Chondrocyte (in vitro differentiated cells): ENCODE results near the gene TMEM145. TPM values are rescaled to one million over a fixed set of nuclear protein-coding genes. Genes with fewer than 3 reads are reported as not detected.
"Not testable (repeated sequence)": the region's sequence is repeated elsewhere in the genome, so short reads cannot be mapped to it uniquely, and the experiment has no call there.

Experiments
- DNase-seq: peaks from one replicate; pipeline ENCODE4 v3.0.0; 2021; ENCODE audit warnings: mixed read lengths, low spot score
- H3K27ac Mint-ChIP-seq: one replicate; pipeline ENCODE4 v1.8.0; 2021; ENCODE audit warnings: mild to moderate bottlenecking, moderate library complexity, mixed read lengths; ENCODE audit not compliant: unreplicated experiment
- H3K27me3 Mint-ChIP-seq: 2 replicates; pipeline ENCODE4 v1.8.0; 2021; ENCODE audit warnings: low read depth, mixed read lengths
- H3K36me3 Mint-ChIP-seq: 2 replicates; pipeline ENCODE4 v1.8.0; 2021; ENCODE audit warnings: low read depth, mixed read lengths
- H3K4me1 Mint-ChIP-seq: 2 replicates; pipeline ENCODE4 v1.8.0; 2021; ENCODE audit warnings: low read depth, mild to moderate bottlenecking, mixed read lengths
- H3K4me3 Mint-ChIP-seq: one replicate; pipeline ENCODE4 v1.8.0; 2021; ENCODE audit warnings: mild to moderate bottlenecking, moderate library complexity, mixed read lengths; ENCODE audit not compliant: unreplicated experiment
- H3K9me3 Mint-ChIP-seq: 2 replicates; pipeline ENCODE4 v1.8.0; 2021; ENCODE audit warnings: low read depth, mixed read lengths
- CTCF ChIP-seq: fragments of 200-600 bp; sonication (generic); IDR thresholded peaks from 2 replicates; pipeline ENCODE4 v1.5.0; 2021; ENCODE audit warnings: antibody characterized with exemption, mild to moderate bottlenecking, moderate library complexity
- long read RNA-seq: library from polyadenylated mRNA; stranded (forward); transcript quantifications from one replicate; pipeline ENCODE4 v2.0.0, GENCODE V29; 2021
- total RNA-seq: library from RNA; stranded (reverse); gene quantifications from 3 replicates; pipeline ENCODE4 v1.2.1, GENCODE V29; 2021

TMEM145 gene
- 0.32 to 0.36 TPM in 2 of 3 replicates, not detected in the other for total RNA-seq
- long read RNA-seq: 0 reads

GRCh38 chr19:42313096-42313839, at the start of gene TMEM145:
TMEM145 (plus strand) TSS chr19:42313309; CDS start chr19:42313377, 68 bp downstream.
- no peaks in the 10 kb centered on the region for H3K9me3 Mint-ChIP-seq
- DNase-seq: no peak
- peaks cover 14% of the 10 kb centered on the region for H3K4me1 Mint-ChIP-seq
- H3K4me3 Mint-ChIP-seq: peak within 1 kb of the TSS; percentile 64
- H3K27ac Mint-ChIP-seq: no peak within 1 kb of the TSS
- peaks cover 12% of the 10 kb centered on the region for H3K27me3 Mint-ChIP-seq
- H3K36me3 Mint-ChIP-seq: no peaks in the 10 kb centered on the region
- peak; percentile 57 for TF ChIP-seq CTCF

DNA sequence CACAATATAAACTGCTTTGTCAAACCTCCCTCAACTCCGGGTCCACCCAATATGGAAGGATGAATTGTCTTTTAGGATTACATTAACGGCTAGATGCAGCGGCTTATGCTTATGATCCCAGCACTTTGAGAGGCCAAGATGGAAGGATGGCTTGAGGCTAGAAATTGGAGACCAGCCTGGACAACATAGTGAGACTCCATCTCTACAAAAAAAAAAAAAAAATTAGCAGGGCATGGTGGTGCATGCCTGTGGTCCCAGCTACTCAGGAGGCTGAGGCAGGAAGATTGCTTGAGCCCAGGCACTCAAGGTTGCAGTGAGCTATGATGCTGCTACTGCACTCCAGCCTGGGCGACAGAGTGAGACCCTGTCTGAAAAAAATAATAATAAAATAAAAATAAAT, 47.0 kb upstream of the TMEM145 start:
- peaks cover 23% of the 10 kb centered on the region for H3K4me1 Mint-ChIP-seq
- not testable (repeated sequence) for H3K9me3 Mint-ChIP-seq, H3K27ac Mint-ChIP-seq, H3K4me3 Mint-ChIP-seq, H3K36me3 Mint-ChIP-seq, H3K27me3 Mint-ChIP-seq, DNase-seq

- H3K4me3 Mint-ChIP-seq, H3K27me3 Mint-ChIP-seq, DNase-seq, H3K36me3 Mint-ChIP-seq, H3K27ac Mint-ChIP-seq, H3K9me3 Mint-ChIP-seq: not testable (repeated sequence)
- H3K4me1 Mint-ChIP-seq: peaks cover 22% of the 10 kb centered on the region
Observed at GRCh38 chr19:42266928-42267603, 46.0 kb upstream of the TMEM145 start.

GRCh38 chr19:42267644-42268141, 45.4 kb upstream of the TMEM145 start:
- no peaks in the 10 kb centered on the region for H3K36me3 Mint-ChIP-seq
- H3K4me1 Mint-ChIP-seq: peaks cover 21% of the 10 kb centered on the region
- no peak overlapping the region for H3K4me3 Mint-ChIP-seq
- TF ChIP-seq CTCF: no peak
- no peak for DNase-seq
- no peaks in the 10 kb centered on the region for H3K9me3 Mint-ChIP-seq
- no peak overlapping the region for H3K27ac Mint-ChIP-seq
- H3K27me3 Mint-ChIP-seq: no peaks in the 10 kb centered on the region

DNA sequence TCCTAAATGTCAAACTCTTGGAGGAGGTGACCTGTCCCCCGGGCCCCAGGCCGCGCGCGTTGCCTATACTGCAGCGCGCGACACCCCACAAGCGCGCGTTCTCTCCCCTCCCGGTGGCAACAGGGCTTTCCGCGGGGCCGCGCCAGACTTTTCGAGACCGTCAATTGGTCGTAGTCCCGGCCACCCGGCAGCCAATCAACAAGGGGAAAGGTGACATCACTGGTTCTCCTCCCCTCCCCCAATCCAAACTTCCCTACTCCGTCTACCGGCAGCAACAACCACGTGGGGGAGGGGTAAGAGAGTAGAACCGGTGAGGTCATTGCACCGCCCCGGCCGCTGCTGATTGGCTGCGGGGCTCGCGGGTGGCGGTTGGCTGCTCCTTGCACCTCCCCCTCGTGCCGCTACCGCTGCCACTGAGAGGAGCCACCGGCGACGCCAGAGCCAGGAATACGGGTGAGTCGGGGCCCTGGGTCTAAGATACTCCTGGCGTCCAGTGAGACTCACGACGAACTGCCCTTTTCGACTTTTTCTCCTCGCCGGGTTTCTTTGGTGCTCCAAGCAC, 44.9 kb upstream of the TMEM145 start:
- no peaks in the 10 kb centered on the region for H3K9me3 Mint-ChIP-seq
- H3K27me3 Mint-ChIP-seq: no peaks in the 10 kb centered on the region
- peaks cover 1% of the 10 kb centered on the region for H3K36me3 Mint-ChIP-seq
- H3K27ac Mint-ChIP-seq: no peak overlapping the region
- peaks cover 21% of the 10 kb centered on the region for H3K4me1 Mint-ChIP-seq
- TF ChIP-seq CTCF: no peak
- no peak overlapping the region for H3K4me3 Mint-ChIP-seq
- no peak for DNase-seq
